Measurements from ENCODE around the gene AFF1.

Gene AFF1

DNA sequence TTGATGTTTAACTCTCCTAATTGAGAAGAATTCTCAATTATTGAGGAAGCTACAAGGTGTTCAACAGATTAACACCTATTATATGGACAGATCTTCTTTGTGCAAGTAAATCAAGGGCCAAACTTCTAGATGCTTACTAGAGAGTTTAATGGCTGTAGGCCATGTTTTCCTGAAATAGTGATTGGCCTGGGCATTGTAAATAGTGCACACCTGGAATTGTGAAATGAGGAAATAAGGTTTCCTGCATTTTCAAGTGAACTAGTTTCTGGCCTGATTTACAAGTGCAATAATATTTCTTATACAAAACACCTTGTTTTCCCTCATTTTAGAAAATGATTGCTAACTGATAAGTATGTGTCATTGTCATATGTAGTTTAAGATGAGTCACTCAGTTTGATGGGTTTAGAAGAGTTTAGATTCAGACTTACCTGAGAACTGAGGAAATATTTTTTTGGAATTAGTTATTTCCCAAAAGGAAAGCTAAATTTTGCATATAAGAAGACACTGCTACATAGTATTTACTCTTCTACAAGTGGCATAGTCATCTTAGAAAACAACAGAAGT lies 21.2 kb downstream of the AFF1 start:
- DNase-seq, result no peak

DNA sequence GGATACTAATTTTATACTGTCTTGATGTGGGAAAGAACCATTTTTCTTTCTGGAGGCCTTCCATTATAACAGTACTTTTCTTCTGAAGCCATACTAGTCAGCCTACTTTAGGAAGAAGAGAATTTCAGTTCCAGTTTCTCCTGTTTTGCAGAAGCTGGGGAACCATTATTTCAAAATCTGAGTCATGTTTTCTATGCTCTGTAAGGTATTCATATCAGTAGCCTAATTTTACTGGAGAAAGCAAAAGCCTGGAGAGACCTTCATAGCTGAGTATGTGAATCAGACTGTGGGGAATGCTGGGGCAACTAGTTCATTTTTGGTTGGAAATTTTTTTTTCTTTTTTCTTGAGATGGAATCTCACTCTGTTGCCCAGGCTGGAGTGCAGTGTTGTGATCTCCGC lies 22.4 kb downstream of the AFF1 start:
- no peak for DNase-seq

DNA sequence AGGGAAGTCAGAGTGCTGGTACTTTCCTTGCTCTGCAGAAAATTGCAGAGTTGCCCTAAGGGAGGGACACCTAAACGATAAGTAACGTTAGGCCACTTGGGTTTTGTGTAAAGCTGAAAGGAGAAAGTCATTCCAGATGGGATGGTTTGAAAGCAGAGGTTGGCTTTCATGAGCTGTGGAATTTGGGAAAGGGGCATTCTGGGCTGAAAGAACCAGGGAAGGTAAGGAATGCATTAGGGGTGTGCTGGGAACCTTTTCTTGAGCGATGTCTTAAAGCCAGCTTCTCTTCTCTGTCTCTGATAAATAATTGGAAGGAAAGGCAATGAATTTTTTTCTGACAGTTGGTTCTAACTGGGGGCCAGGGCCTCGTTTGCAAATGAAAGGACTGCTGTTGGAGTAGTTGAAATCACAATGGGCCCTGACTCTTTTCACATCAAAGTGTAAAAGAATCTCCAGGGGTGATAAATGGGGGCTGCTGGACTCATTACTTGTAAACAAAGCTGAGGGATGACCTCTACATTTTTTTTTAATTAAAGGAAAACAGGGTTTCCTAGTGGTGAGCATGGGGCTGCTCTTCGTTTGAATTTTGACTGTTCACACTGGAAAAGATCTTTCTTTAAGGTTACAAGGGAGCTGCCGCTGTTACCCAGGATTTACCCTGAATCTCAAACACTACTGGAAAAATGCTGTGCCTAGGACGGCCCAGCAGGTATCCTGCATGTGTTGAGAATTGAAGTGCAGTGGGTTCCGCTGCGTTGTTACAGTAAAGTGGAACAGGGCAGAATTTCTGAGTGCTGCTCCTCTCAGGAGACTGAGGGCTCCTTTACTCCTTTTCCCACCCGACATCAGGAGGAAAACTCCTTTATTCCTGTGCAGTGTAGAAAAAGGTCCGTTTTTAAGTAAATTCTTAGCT lies 25.0 kb downstream of the AFF1 start:
- DNase-seq, result no peak

DNA sequence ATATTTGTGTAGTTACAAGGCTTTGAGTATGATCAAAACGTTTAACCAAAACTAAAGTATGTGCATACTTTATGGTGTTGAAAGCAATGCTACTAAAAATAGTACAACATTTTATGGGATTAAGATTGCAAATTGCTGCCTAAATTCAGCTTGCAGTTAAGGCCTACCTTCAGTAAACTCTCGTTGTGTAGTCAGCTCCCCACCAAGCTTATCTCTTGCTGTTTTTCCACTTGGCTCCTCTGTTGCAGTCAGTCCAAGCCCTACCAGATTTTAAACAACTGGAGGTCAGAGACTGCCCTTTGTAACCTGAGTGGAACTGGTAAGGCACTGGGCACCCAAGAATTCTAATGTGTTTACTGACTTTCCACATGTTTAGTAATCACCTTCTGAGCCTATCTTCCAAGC lies 25.7 kb downstream of the AFF1 start:
- no peak for DNase-seq

DNA sequence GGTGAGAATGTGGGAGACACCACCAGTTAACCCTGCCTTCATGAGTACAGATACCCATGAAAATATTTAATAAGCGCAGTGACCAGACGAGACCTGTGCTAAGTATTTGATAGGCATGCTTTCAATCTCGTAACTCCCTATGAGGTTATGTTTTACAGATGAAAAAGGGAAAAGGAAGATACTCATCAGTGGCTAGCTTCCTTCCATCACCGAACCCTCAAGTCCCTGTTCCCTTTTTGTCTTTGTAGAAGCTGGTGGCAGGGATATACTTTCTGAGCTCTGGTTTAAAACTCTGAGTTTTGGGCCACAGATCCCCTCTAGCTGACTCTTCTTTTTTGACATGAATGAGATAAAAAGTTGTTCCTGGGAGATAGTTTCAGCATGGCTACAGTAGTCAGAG lies 26.3 kb downstream of the AFF1 start:
- DNase-seq, result no peak

DNA sequence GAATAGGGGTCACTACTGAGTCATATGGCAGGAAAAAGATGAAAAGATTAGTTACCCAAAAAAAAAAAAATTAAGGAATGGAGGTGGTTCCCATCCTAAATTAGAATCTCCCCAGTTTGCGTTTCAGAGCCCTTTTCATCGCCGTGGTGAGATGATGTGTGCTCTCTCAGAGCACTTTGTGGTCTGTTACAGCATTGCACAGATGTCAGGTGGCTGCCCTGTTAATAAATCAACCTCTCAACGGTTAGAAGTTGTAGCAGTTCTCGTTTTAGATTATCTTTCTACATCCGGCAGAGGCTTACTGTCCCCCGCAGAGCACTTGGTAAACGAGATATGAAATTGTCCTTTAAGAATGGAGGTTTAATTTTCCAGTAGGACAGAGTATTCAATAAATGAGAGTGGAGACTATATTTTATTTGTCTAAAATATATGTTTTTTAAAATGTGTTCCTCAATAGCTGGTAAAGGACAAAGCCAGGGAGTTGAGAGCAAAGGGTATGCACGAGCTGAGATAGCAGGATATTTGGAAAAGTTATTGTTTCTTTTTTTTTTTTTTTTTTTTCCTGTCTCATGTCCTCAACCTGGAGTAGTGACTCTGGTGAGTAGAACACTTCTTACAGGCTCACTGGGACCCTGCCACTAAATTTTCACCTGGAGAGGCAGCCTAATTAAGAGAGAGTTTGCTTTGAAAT lies 26.9 kb downstream of the AFF1 start:
- DNase-seq, result no peak

DNA sequence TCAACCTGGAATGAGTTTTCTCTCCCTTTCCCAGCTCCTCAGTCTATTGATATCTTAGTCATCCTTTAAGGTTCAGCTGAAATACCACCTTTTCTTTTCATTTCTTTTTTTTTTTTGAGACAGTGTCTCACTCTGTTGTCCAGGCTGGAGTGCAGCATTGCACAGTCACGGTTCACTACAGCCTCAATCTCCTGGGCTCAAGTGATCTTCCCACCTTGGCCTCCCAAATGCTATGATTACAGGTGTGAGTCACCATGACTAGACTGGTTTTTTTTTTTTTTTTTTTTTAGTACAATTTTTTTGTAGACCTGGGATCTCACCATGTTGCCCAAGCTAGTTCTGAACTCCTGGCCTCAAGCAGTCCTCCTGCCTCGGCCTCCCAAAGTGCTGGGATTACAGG lies 28.9 kb downstream of the AFF1 start:
- no peak for DNase-seq

DNA sequence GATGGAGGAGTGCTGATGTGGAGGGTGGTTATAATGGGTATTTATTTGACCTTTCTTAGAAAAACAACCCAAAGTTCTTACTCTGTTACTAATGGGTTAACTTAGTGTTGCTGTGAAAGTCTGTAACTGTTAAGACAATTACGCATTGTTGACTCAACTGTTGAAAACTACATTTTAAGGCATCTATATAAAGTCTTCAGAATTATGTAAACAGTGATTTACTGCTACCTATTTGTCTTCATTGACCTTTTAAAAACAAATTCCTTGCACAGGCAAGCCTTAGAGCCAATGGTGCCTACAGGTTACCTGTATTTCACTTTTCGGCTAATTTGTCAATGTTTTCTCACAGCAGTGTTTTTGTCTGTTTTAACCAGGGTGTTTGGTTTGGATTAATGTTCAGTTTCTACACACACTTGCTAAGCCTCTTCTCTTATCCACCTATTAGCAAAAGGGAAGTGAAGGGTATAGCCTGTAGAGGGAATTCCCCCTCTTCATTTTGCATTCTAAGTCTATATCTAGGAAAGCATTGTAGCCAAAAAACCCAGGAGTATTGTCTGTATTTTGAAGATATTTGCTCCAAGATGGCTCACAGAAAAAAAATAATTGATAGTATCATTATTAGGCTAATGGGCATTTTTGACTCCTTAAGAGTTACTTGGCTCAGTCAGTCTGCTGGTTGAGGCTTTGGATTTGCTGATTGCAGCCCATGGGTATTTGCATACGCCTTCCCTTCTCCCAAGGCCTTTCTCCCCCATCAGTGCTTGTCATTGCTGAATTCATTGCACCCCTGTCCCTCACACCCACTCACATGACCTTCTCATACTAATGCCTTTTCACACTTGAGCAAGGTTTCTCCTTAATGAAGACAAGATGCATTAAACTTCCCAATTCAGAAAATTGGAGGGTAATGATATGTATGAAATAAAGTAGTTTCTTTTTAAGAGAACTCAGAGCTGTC lies 30.5 kb downstream of the AFF1 start:
- no peak for DNase-seq

DNA sequence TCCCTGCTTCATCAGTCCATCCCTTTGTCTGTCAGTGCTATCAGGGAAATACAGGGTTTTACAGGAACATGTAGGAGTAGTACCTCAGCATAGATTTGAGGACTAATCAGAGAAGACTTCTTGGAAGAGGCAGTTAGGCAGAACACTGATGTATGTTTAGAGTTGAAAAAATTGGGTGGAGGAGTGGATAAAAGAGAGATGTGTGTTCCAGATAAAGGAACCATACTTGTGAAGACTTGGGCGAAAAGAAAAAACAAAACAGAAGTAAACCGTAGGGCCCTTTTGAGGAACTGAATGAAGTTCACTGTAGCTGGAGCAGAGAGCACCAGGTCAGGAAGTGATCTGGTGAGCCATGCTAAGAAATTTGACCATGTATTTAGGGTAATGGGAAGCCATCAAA lies 32.3 kb downstream of the AFF1 start:
- DNase-seq, result no peak

DNA sequence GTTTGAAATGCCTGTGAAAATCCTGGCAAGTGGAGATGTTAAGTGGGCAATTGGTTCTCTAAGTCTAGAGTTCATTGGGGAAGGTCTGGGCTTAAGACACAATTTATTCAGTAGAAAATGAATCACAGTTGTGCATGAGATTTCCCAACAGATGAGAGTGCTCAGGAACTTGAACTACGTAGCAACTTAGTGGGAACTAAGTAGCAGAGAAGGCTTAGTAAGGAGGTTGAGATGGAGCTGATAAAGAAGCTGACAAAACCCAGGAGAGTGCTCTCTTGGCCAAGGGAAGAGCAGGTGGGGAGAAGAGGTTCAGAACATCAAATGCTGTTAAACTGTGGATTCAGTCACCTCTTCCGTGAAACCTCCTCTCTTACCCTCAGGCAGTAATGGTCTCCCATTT lies 33.0 kb downstream of the AFF1 start:
- no peak for DNase-seq

DNA sequence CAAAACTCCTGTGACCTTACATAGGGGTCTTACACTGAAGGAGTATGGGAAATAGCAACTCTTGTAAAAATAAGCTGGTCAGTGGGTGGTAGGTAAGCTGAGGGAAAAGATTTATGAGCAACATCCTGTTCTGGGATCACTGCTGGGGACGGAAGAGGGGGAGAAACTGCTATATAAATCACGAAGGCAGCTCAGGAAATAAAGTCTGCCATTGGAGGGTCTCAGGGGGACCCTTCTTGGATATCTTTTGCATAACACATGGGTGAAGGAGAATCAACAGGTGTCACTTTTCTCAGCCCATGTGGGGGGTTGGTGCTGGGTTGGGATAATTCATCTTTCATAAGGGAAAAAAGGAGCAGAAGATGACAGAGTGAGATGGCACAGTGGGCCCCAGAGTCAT lies 33.7 kb downstream of the AFF1 start:
- DNase-seq, result peak; percentile 38

DNA sequence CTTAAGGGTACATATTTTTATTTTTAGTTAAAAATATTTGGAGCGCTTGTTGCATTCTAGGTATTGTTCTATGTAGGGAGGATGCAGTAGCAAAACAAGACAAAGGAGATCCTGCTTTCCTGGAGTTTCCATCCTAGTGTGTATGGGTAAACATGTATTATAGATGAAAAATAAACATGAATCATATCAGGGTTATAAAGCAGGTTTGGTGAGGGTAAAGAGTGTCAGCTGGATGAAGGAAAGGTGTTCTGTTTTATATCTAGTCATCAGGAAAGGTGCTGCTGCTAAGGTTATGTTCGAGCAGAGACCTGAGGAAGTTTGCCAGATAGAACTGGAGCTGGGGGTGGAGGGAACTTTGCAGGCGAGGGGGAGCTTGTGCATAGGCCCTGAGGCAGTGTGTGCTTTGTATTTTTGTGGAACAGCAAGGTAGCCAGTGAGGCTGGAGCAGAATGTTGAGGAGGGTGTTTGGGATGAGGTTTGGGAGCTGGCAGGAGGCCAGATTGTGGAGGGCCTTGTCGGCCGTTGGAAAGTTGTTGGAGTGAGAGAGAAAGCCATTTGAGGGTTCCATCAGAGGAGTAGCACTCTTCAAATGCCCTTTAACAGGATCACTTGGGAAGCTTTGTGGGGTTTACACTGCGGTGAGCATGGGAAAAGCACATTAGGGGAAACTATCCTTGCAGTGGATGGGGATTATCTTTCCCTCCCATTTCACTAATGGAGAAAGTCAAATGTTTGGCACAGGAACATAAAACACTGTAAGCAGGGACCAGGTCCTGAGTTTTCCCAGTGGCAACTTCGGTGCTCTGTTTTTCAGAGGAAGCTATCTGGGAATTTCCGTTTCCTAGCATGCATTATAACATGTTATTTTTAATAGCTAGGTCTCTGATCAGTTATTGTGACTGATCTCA lies 35.9 kb downstream of the AFF1 start:
- no peak for DNase-seq

DNA sequence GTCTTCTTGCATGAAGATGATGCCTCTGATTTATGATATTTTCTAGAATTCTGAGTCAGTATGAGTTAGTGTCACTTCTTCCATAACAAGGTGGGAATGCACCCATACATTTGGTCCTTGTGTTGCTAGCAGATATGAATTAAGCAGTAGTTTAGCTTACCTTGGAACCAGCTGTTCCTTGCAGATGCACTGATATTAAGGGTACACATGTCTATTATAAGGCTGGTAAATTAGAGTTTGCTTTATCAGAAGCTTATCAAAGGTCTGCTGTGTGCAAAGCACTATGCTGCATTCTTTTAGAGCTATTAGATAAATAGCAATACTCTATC lies 36.5 kb downstream of the AFF1 start:
- no peak for DNase-seq

DNA sequence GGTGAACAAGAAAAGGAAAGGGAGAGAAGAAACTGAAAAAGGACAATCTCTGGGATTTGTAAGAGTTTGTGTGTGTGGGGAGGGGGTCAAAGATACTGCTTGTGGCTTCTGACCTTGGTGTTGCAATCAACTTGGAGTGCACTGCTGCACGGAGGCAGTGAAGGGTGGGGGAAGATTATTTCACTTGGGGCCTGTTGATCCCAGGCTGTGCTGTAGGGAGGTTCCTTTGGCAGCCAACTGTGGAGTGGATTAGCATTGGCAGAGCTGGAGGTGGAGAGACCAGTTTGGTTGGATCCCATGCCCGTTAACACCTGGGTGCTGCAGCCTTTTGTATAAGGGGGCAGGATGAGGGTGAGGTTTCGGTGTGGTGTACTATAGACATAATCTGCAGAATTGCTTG lies 38.2 kb downstream of the AFF1 start:
- DNase-seq, result no peak

DNA sequence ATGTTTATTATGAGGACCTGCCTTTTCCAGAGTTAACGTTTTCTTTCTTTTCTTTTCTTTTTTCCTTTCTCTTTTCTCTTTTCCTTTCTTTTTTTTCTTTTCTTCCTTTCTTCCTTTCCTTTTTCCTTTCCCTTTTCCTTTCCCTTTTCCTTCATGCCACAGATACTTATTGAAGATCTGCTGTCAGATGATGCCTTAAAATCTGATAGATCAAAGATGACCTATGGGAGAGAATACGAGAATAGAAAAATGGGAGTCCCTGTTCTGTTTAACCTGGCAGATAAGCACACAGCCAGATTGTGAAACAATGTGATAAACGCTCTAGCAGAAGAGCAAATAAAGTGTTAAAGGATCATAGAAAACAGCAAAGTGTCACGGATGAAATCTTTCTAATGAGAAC lies 38.9 kb downstream of the AFF1 start:
- no peak for DNase-seq

DNA sequence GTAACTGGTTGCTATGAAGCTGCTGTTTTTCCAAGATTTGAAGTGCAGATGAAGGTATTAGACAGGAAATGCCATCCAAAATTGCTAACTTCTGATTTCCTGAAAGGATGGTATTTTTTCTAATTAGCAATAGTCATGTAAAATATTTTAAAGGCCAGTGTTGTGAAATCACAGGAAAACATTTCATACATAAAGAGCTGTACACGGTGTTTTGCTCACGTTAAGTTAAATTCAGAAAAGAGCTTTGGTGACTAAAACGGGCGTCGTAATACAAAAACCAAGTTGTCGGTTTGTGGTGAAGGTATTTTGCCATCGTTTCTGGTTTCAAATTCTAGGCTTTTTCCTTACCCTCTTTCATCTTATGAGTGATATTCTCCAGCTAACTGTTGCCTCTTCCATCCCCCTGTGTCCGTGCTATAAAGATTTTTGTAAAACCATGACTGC lies 39.8 kb downstream of the AFF1 start:
- no peak for DNase-seq

DNA sequence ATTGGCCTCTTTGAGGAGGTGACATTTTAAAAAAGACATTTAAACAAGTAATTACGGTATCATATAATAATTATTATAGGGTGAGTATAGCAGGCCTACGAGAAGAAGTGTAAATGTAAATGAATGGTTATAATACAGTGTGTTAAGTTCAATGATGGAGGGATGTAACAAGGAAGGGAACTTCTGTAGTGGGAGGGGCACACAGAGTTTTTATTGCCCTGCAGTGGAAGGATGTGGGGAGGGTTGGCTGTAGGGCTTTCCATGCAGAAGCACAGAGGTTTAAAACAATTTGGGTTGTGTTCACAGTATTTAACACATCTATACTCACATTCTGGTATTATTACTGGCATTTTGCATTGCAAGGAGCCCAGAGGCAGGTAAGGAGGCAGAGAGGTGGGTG lies 41.1 kb downstream of the AFF1 start:
- DNase-seq, result no peak

DNA sequence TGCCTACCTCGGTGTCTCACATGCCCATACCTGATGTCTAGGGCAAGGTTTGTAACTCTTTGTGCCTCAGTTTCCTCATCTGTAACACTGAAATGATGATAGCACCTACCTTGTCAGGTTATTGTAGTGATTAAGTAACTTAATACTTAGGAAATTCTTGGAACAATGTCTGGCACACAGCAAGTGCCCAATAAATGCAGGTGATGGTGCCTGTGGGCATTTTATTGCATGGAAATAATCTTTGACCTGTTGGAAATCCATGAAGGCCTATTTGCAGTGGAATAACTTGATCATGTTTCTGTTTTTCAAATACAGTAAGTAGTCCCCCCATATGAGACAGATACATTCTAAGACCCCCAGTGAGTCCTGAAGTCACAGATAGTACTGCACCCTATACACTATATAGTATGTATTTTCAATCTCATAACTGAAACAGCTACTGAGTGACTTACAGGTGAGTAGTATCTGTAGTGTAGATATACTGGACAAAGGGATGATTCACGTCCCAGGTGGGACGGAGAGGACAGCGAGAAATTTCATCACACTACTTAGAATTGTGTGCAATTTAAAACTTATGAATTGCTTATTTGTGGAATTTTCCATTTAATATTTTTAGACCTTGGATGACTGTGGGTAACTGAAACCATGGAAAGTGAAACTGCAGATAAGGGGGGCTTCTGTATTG lies 42.1 kb downstream of the AFF1 start:
- DNase-seq, result no peak

DNA sequence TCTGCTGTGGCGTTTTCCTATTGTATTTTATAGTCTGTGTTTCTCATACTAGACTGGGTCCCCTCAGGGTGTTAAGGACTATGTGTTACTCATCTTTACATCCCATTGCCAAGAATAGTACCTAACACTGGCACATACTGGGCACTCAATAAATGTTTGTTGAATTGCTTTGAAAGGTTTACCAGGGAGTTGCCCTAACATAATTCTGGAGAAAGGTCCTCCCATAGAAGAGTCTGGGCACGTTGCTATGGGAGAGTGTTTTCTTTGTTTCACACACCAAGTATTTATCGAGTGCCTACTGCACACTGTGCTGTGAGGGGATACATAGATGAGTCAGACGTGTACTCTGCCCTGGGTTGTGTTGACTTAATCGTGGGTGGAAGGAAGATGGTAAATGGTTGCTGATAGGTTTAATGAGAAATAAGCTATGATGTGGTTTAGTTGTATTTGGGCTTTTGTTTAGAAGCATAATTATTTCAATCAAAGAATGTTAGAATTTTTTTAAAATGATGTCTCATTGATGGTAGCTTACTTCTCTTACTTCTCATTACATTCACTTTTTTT lies 42.9 kb downstream of the AFF1 start:
- DNase-seq, result no peak

DNA sequence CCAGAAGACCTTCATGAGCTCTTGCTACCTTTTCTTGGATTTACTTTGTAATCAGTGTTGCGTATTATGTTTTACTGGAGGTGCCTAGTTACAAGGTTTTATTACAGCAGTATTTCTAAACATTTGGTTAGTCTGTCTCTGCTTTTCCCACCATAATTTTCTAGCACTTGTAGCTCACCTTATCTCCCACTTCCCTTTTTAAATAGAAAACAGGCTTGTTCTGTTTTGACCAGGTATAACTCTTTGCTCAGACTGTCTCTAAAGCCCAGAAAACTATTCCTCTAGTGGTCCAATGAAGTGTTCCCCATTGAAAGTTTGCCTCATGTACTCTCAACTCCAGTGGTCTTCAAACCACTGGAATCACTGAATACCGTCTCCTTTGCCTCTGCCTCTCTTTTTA lies 43.9 kb downstream of the AFF1 start:
- DNase-seq, result no peak

DNA sequence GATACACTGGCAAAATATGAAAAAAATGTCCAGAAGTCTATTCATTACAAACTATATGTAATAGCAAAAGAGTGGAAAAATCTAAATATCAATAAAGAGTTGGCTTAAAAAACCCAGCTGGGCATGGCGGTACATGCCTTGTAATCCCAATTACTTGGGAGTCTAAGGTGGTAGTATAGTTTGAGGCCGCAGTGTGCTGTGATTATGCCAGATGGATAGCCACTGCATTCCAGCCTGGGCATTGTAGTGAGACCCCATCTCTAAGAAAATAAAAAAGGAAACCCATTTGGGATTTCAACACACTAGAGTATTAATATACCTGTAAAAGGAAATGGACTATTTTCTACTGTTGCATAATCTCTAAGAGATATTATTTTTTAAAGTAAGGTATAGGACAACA lies 45.4 kb downstream of the AFF1 start:
- DNase-seq, result no peak
